Keratinocyte (primary cell): ENCODE data around the gene HNRNPL. TPM values are rescaled to one million over a fixed set of nuclear protein-coding genes. Genes with fewer than 3 reads are reported as not detected.
"Not testable (repeated sequence)": the region's sequence is repeated elsewhere in the genome, so short reads cannot be mapped to it uniquely, and the experiment has no call there.

Experiments used
- DNase-seq: peaks from one replicate; pipeline ENCODE4 v3.0.0-alpha.2; 2011; ENCODE audit warnings: low read depth, missing footprints, low spot score
- FAIRE-seq: peaks from 2 replicates; lab custom pipeline; 2011; peaks lifted over from hg19 to GRCh38; lab: Jason Lieb, UNC
- H2AFZ ChIP-seq: 2 replicates; pipeline ENCODE4 v1.6.0; 2012; ENCODE audit warnings: low read length, control low read depth, inconsistent platforms; ENCODE audit not compliant: control insufficient read depth
- H3K27ac ChIP-seq: 2 replicates; pipeline ENCODE4 v1.5.1; 2011; ENCODE audit warnings: low read length; ENCODE audit not compliant: control insufficient read depth, insufficient read depth
- H3K27me3 ChIP-seq: 3 replicates; pipeline ENCODE4 v1.6.0; 2011; ENCODE audit warnings: low read length; ENCODE audit not compliant: control insufficient read depth, insufficient read depth; ENCODE audit errors: extremely low read depth
- H3K36me3 ChIP-seq, 2 experiments: 2 replicates in 1 of 2; 3 replicates in 1 of 2; pipeline ENCODE4 v1.5.1; 2011; ENCODE audit warnings: low read length in 2 of 2, mild to moderate bottlenecking in 1 of 2; ENCODE audit not compliant: control insufficient read depth in 2 of 2, insufficient read depth in 2 of 2; ENCODE audit errors: extremely low read depth in 1 of 2
- H3K4me1 ChIP-seq: 3 replicates; pipeline ENCODE4 v1.5.1; 2011; ENCODE audit warnings: low read length; ENCODE audit not compliant: control insufficient read depth, insufficient read depth; ENCODE audit errors: extremely low read depth
- H3K4me2 ChIP-seq: 3 replicates; pipeline ENCODE4 v1.6.0; 2011; ENCODE audit warnings: low read depth, low read length; ENCODE audit not compliant: control insufficient read depth, insufficient read depth; ENCODE audit errors: extremely low read depth
- H3K4me3 ChIP-seq, 3 experiments: fragments of 200-600 bp in 1 of 3; sonication (generic) in 1 of 3; 2 replicates in 2 of 3; 3 replicates in 1 of 3; pipeline ENCODE4 v1.5.1; 2011 to 2016; ENCODE audit warnings: low read length in 3 of 3, mild to moderate bottlenecking in 3 of 3, control low read depth in 2 of 3, inconsistent platforms in 1 of 3, low read depth in 1 of 3, mixed read lengths in 1 of 3, mixed run types in 1 of 3, moderate library complexity in 1 of 3; ENCODE audit not compliant: control insufficient read depth in 2 of 3, insufficient read depth in 2 of 3; ENCODE audit errors: extremely low read depth in 1 of 3
- H3K79me2 ChIP-seq: 2 replicates; pipeline ENCODE4 v1.6.0; 2012; ENCODE audit warnings: low read length; ENCODE audit not compliant: control insufficient read depth, insufficient read depth
- H3K9ac ChIP-seq: 3 replicates; pipeline ENCODE4 v1.6.0; 2011; ENCODE audit warnings: low read length; ENCODE audit not compliant: control insufficient read depth, insufficient read depth; ENCODE audit errors: extremely low read depth
- H3K9me1 ChIP-seq: 3 replicates; pipeline ENCODE4 v1.6.0; 2011; ENCODE audit warnings: low read length; ENCODE audit not compliant: control insufficient read depth, insufficient read depth; ENCODE audit errors: extremely low read depth
- H3K9me3 ChIP-seq: 2 replicates; pipeline ENCODE4 v1.5.1; 2012; ENCODE audit warnings: low read depth, low read length; ENCODE audit not compliant: control insufficient read depth
- H4K20me1 ChIP-seq: 3 replicates; pipeline ENCODE4 v1.6.0; 2011; ENCODE audit warnings: low read length; ENCODE audit not compliant: control insufficient read depth, insufficient read depth; ENCODE audit errors: extremely low read depth
- CTCF ChIP-seq, 3 experiments: IDR thresholded peaks in 1 of 3; conservative IDR thresholded peaks in 1 of 3; optimal IDR thresholded peaks in 1 of 3; 2 replicates in 2 of 3; 3 replicates in 1 of 3; pipeline versions ENCODE3 to v1.5.1; 2011; ENCODE audit warnings: low read length in 3 of 3, mild to moderate bottlenecking in 3 of 3, moderate library complexity in 2 of 3, control low read depth in 1 of 3, inconsistent platforms in 1 of 3; ENCODE audit not compliant: insufficient read depth in 2 of 3; ENCODE audit errors: extremely low read depth in 1 of 3
- EZH2 ChIP-seq: IDR thresholded peaks from one replicate; pipeline ENCODE4 v1.6.1; 2012; ENCODE audit warnings: inconsistent platforms, mild to moderate bottlenecking, low read length, moderate library complexity
- dilution Hi-C: fragments of 300-500 bp; cut with MboI; formaldehyde crosslinking; loops from one replicate; pipeline ENCODE4 v1.7.0; 2020; ENCODE audit warnings: low sequenced_read_pairs; ENCODE audit not compliant: extremely low pct_ligation_motif_present
- polyA plus RNA-seq, 5 experiments: library from polyadenylated mRNA; depleted of rRNA in 3 of 5; stranded (reverse) in 3 of 5; stranded (forward) in 1 of 5; unstranded in 1 of 5; fragments of >200 nt; gene quantifications; 1 replicate in 1 of 5; 2 replicates in 3 of 5; 3 replicates in 1 of 5; pipeline versions ENCODE4 v1.2.1 to v1.2.3, GENCODE V29; 2011 to 2012; ENCODE audit warnings: missing spikeins in 2 of 5, low read depth in 1 of 5, low replicate concordance in 1 of 5

HNRNPL gene
- polyA plus RNA-seq, 1 donor (not counting 4 experiments of a cell fraction or from before 2014, with no cell fraction given) = 308 TPM

GRCh38 chr19:38888876-38889275 lies 39.1 kb upstream of the HNRNPL start:
- DNase-seq (no peak), FAIRE-seq (no peak)
- Histone ChIP-seq H3K36me3 (peaks cover 13% of the 10 kb centered on the region in 2 experiments), H3K4me2 (no peak overlapping the region), H3K9me1 (no peaks in the 10 kb centered on the region), H3K9me3 (no peaks in the 10 kb centered on the region), H3K27me3 (no peaks in the 10 kb centered on the region), H3K27ac (no peak overlapping the region), H3K79me2 (no peaks in the 10 kb centered on the region), H2AFZ (no peak overlapping the region), H4K20me1 (no peaks in the 10 kb centered on the region), H3K9ac (no peak overlapping the region), H3K4me3 (no peak overlapping the region), H3K4me1 (no peaks in the 10 kb centered on the region)
- no peak for TF ChIP-seq CTCF (optimal IDR thresholded peaks at IDR 0.05 in 1 of 3, IDR thresholded peaks at IDR 0.05 in 1 of 3, conservative IDR thresholded peaks at IDR 0.05 in 1 of 3; ENCODE audit: extremely low read depth in 1 of 3, insufficient read depth in 2 of 3, low read length in 3 of 3)
- no peak for TF ChIP-seq EZH2
- dilution Hi-C loops = no loop called here

- H3K79me2 ChIP-seq, H3K4me3 ChIP-seq, H3K4me1 ChIP-seq, H3K27ac ChIP-seq, DNase-seq, H3K9me1 ChIP-seq, H3K9me3 ChIP-seq, H3K27me3 ChIP-seq, H2AFZ ChIP-seq, dilution Hi-C loops, H3K9ac ChIP-seq, H3K4me2 ChIP-seq, FAIRE-seq, H4K20me1 ChIP-seq: not testable (repeated sequence)
- H3K36me3 ChIP-seq = peaks cover 13 to 16% of the 10 kb centered on the region in 2 experiments
Observed at GRCh38 chr19:38884691-38885090, 34.9 kb upstream of the HNRNPL start.

- dilution Hi-C loops = no loop called here
- Histone ChIP-seq H3K4me3 (no peak overlapping the region), H3K9me3 (no peaks in the 10 kb centered on the region), H3K36me3 (peaks cover 9 to 10% of the 10 kb centered on the region in 2 experiments), H3K4me2 (no peak overlapping the region), H4K20me1 (no peaks in the 10 kb centered on the region), H3K27me3 (no peaks in the 10 kb centered on the region), H3K4me1 (peaks cover 3% of the 10 kb centered on the region), H2AFZ (no peak overlapping the region), H3K9ac (no peak overlapping the region), H3K9me1 (no peaks in the 10 kb centered on the region), H3K27ac (no peak overlapping the region), H3K79me2 (no peaks in the 10 kb centered on the region)
- FAIRE-seq (no peak), DNase-seq (no peak)
- TF ChIP-seq CTCF (optimal IDR thresholded peaks at IDR 0.05 in 1 of 3, IDR thresholded peaks at IDR 0.05 in 1 of 3, conservative IDR thresholded peaks at IDR 0.05 in 1 of 3; ENCODE audit: extremely low read depth in 1 of 3, insufficient read depth in 2 of 3, low read length in 3 of 3) (no peak), EZH2 (no peak)
Observed at GRCh38 chr19:38883286-38883685, 33.5 kb upstream of the HNRNPL start.
